Activated T-cell treated with anti-CD3 and anti-CD28 coated beads, Interleukin-2, amount 50 U/mL, for 1 hour (primary cell): ENCODE results near the gene LARP4.
"Not testable (repeated sequence)": the region's sequence is repeated elsewhere in the genome, so short reads cannot be mapped to it uniquely, and the experiment has no call there.

Experiments
- DNase-seq: peaks from one replicate; pipeline ENCODE4 v3.0.0-alpha.2; 2020

The LARP4 gene

GRCh38 chr12:50402264-50403000 lies 1.7 kb downstream of the LARP4 start:
- DNase-seq: no peak

- no peak for DNase-seq
Observed at GRCh38 chr12:50403001-50403440, 2.3 kb downstream of the LARP4 start.

GRCh38 chr12:50404307-50404706 lies 3.6 kb downstream of the LARP4 start:
- DNase-seq: no peak

GRCh38 chr12:50411051-50411660 lies 10.5 kb downstream of the LARP4 start:
- no peak for DNase-seq

GRCh38 chr12:50415899-50416479 lies 15.3 kb downstream of the LARP4 start:
- DNase-seq: no peak

- no peak for DNase-seq
Observed at GRCh38 chr12:50419112-50419909, 18.6 kb downstream of the LARP4 start.

GRCh38 chr12:50422855-50423254 lies 22.2 kb downstream of the LARP4 start:
- not testable (repeated sequence) for DNase-seq

- not testable (repeated sequence) for DNase-seq
Observed at GRCh38 chr12:50423342-50423741, 22.7 kb downstream of the LARP4 start.

- DNase-seq: no peak
Observed at GRCh38 chr12:50425589-50426258, 25.0 kb downstream of the LARP4 start.

- DNase-seq: not testable (repeated sequence)
Observed at GRCh38 chr12:50431656-50432055, 31.0 kb downstream of the LARP4 start.

GRCh38 chr12:50440288-50440687 lies 39.6 kb downstream of the LARP4 start:
- DNase-seq: no peak

- no peak for DNase-seq
Observed at GRCh38 chr12:50441763-50442162, 41.1 kb downstream of the LARP4 start.

- no peak for DNase-seq
Observed at GRCh38 chr12:50442178-50442908, 41.7 kb downstream of the LARP4 start.

- DNase-seq: not testable (repeated sequence)
Observed at GRCh38 chr12:50449671-50450070, 49.0 kb downstream of the LARP4 start.

- DNase-seq: no peak
Observed at GRCh38 chr12:50452795-50453194, 52.1 kb downstream of the LARP4 start.

- DNase-seq: no peak
Observed at GRCh38 chr12:50453872-50454271, 53.2 kb downstream of the LARP4 start.

GRCh38 chr12:50458606-50459005 lies 57.9 kb downstream of the LARP4 start:
- DNase-seq: no peak

GRCh38 chr12:50467439-50467838 lies 66.8 kb downstream of the LARP4 start:
- DNase-seq: no peak

- DNase-seq: no peak
Observed at GRCh38 chr12:50477241-50477832, 76.7 kb downstream of the LARP4 start.

GRCh38 chr12:50482571-50482970 lies 81.9 kb downstream of the LARP4 start:
- DNase-seq: no peak

- no peak for DNase-seq
Observed at GRCh38 chr12:50483488-50483887, 82.8 kb downstream of the LARP4 start.

GRCh38 chr12:50488801-50489200 lies 88.1 kb downstream of the LARP4 start:
- DNase-seq: no peak
